ENCODE data around the gene RSRC1.

DNA sequence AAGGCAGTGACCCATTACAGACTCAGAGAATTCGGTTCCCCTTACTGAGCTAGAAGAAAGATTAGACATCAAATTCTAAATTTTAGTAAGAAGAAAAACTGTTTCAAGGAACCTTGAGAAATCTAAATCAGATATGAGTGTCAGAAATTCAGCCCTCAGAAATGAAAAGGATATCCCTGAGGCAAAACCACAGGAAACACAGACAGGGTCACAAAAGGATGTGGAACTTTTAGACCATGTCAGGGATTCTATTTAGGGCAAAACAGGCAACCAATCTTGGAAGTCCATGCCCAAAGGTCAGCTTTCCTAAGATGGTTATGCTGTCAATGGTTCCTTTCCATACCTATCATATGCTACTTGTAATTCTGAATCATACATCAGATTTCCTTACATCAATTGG lies 35.3 kb upstream of the RSRC1 start:
- TF ChIP-seq, protein P1, sequence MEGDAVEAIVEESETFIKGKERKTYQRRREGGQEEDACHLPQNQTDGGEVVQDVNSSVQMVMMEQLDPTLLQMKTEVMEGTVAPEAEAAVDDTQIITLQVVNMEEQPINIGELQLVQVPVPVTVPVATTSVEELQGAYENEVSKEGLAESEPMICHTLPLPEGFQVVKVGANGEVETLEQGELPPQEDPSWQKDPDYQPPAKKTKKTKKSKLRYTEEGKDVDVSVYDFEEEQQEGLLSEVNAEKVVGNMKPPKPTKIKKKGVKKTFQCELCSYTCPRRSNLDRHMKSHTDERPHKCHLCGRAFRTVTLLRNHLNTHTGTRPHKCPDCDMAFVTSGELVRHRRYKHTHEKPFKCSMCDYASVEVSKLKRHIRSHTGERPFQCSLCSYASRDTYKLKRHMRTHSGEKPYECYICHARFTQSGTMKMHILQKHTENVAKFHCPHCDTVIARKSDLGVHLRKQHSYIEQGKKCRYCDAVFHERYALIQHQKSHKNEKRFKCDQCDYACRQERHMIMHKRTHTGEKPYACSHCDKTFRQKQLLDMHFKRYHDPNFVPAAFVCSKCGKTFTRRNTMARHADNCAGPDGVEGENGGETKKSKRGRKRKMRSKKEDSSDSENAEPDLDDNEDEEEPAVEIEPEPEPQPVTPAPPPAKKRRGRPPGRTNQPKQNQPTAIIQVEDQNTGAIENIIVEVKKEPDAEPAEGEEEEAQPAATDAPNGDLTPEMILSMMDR (IDR thresholded peaks at IDR 0.05): no peak
- TF ChIP-seq, protein P2, sequence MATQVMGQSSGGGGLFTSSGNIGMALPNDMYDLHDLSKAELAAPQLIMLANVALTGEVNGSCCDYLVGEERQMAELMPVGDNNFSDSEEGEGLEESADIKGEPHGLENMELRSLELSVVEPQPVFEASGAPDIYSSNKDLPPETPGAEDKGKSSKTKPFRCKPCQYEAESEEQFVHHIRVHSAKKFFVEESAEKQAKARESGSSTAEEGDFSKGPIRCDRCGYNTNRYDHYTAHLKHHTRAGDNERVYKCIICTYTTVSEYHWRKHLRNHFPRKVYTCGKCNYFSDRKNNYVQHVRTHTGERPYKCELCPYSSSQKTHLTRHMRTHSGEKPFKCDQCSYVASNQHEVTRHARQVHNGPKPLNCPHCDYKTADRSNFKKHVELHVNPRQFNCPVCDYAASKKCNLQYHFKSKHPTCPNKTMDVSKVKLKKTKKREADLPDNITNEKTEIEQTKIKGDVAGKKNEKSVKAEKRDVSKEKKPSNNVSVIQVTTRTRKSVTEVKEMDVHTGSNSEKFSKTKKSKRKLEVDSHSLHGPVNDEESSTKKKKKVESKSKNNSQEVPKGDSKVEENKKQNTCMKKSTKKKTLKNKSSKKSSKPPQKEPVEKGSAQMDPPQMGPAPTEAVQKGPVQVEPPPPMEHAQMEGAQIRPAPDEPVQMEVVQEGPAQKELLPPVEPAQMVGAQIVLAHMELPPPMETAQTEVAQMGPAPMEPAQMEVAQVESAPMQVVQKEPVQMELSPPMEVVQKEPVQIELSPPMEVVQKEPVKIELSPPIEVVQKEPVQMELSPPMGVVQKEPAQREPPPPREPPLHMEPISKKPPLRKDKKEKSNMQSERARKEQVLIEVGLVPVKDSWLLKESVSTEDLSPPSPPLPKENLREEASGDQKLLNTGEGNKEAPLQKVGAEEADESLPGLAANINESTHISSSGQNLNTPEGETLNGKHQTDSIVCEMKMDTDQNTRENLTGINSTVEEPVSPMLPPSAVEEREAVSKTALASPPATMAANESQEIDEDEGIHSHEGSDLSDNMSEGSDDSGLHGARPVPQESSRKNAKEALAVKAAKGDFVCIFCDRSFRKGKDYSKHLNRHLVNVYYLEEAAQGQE (IDR thresholded peaks at IDR 0.05; ENCODE audit: insufficient read depth in 1 of 2, low read depth in 2 of 2, low read length in 1 of 2): no peak
- no peak for TF ChIP-seq POLR2AphosphoS5 (IDR thresholded peaks at IDR 0.05; ENCODE audit: low read depth, low read length)
